GM20000 (cell line): ENCODE results near the gene RNF151.

Experiments used
- DNase-seq: peaks from one replicate; pipeline ENCODE4 v3.0.0; 2012; ENCODE audit warnings: low spot score
- CTCF ChIP-seq: IDR thresholded peaks from 2 replicates; pipeline ENCODE4 v1.5.1; 2012; ENCODE audit warnings: mild to moderate bottlenecking, control low read depth; ENCODE audit errors: extremely low read depth, missing control alignments

RNF151 gene

GRCh38 chr16:1979271-1980029 is 12.8 kb downstream of the RNF151 start:
- no peak for DNase-seq
- no peak for TF ChIP-seq CTCF

GRCh38 chr16:1980030-1980769 is 13.5 kb downstream of the RNF151 start:
- DNase-seq = no peak

GRCh38 chr16:1980770-1981087 is 14.1 kb downstream of the RNF151 start:
- no peak for TF ChIP-seq CTCF
- DNase-seq = no peak

More at GRCh38 chr16:1980030-1980769, 13.5 kb downstream of the RNF151 start:
- TF ChIP-seq CTCF = no peak

GRCh38 chr16:1981398-1981836 is 14.8 kb downstream of the RNF151 start, which contains the start of gene NOXO1:
Gene NOXO1, minus strand, starts transcription at chr16:1981469. Its CDS starts 290 bp downstream, at chr16:1981179.
- DNase-seq = no peak
- no peak for TF ChIP-seq CTCF

- DNase-seq = no peak
- TF ChIP-seq CTCF = no peak
Measured at GRCh38 chr16:1982013-1982433, 15.4 kb downstream of the RNF151 start.

GRCh38 chr16:1982991-1983543 is 16.4 kb downstream of the RNF151 start:
- DNase-seq = no peak
- no peak for TF ChIP-seq CTCF

GRCh38 chr16:1983544-1984346 is 17.1 kb downstream of the RNF151 start, which contains the start of gene GFER:
Gene GFER, plus strand, starts transcription at chr16:1984193. Its CDS starts 26 bp downstream, at chr16:1984219.
- DNase-seq = peak; percentile 99
- TF ChIP-seq CTCF = peak; percentile 69
